ENCODE results near the gene PRKCE. TPM values are rescaled to one million over a fixed set of nuclear protein-coding genes. Genes with fewer than 3 reads are reported as not detected.

PRKCE gene
- total RNA-seq, 1 experiment from 2014 or later, result 2.4 TPM

- no peak for DNase-seq (ENCODE audit: low spot score)
- no peak overlapping the region for H3K27ac ChIP-seq (ENCODE audit: low read depth, low read length, poor library complexity, severe bottlenecking)
- no peak overlapping the region for H3K4me3 ChIP-seq (ENCODE audit: low read depth, low read length, poor library complexity, severe bottlenecking)
- H3K9me3 ChIP-seq (ENCODE audit: low read depth, low read length, poor library complexity, severe bottlenecking), result no peaks in the 10 kb centered on the region
- no peaks in the 10 kb centered on the region for H3K27me3 ChIP-seq (replicated peaks; ENCODE audit: insufficient read depth, low read depth, low read length, poor library complexity)
- intact Hi-C loops (cut with micrococcal nuclease; ENCODE audit: unreplicated experiment), result no loop called here
- peaks cover 11% of the 10 kb centered on the region for H3K4me1 ChIP-seq (ENCODE audit: insufficient read depth, low read length, poor library complexity, severe bottlenecking)
- no peaks in the 10 kb centered on the region for H3K36me3 ChIP-seq (ENCODE audit: insufficient read depth, low read length, poor library complexity, severe bottlenecking)
- BruUV-seq (replicated peaks), result no TSS peak
- ChIA-PET CTCF (no interaction called here), POLR2A (ENCODE audit: low non-redundant PET) (no interaction called here)
- TF ChIP-seq EZH2 (IDR thresholded peaks at IDR 0.05; ENCODE audit: borderline replicate concordance, low read depth, low read length, poor library complexity, severe bottlenecking) (no peak), CTCF (conservative IDR thresholded peaks at IDR 0.05; ENCODE audit: low read depth, low read length) (no peak)
Observed at GRCh38 chr2:46030330-46030729, 378.9 kb downstream of the PRKCE start.

- no peak for DNase-seq (ENCODE audit: low spot score)
- H3K4me1 ChIP-seq (ENCODE audit: insufficient read depth, low read length, poor library complexity, severe bottlenecking), result peaks cover 11% of the 10 kb centered on the region
- no peaks in the 10 kb centered on the region for H3K36me3 ChIP-seq (ENCODE audit: insufficient read depth, low read length, poor library complexity, severe bottlenecking)
- intact Hi-C loops (cut with micrococcal nuclease; ENCODE audit: unreplicated experiment), result no loop called here
- H3K4me3 ChIP-seq (ENCODE audit: low read depth, low read length, poor library complexity, severe bottlenecking), result no peak overlapping the region
- H3K27ac ChIP-seq (ENCODE audit: low read depth, low read length, poor library complexity, severe bottlenecking), result no peak overlapping the region
- ChIA-PET POLR2A (ENCODE audit: low non-redundant PET) (no interaction called here), CTCF (no interaction called here)
- no peaks in the 10 kb centered on the region for H3K9me3 ChIP-seq (ENCODE audit: low read depth, low read length, poor library complexity, severe bottlenecking)
- TF ChIP-seq EZH2 (IDR thresholded peaks at IDR 0.05; ENCODE audit: borderline replicate concordance, low read depth, low read length, poor library complexity, severe bottlenecking) (no peak), CTCF (conservative IDR thresholded peaks at IDR 0.05; ENCODE audit: low read depth, low read length) (no peak)
- no peaks in the 10 kb centered on the region for H3K27me3 ChIP-seq (replicated peaks; ENCODE audit: insufficient read depth, low read depth, low read length, poor library complexity)
- no TSS peak for BruUV-seq (replicated peaks)
Observed at GRCh38 chr2:46032161-46032813, 380.8 kb downstream of the PRKCE start.

GRCh38 chr2:46032996-46033395 lies 381.5 kb downstream of the PRKCE start:
- H3K4me3 ChIP-seq (ENCODE audit: low read depth, low read length, poor library complexity, severe bottlenecking), result no peak overlapping the region
- no peaks in the 10 kb centered on the region for H3K36me3 ChIP-seq (ENCODE audit: insufficient read depth, low read length, poor library complexity, severe bottlenecking)
- intact Hi-C loops (cut with micrococcal nuclease; ENCODE audit: unreplicated experiment), result no loop called here
- ChIA-PET POLR2A (ENCODE audit: low non-redundant PET) (no interaction called here), CTCF (no interaction called here)
- no peak overlapping the region for H3K27ac ChIP-seq (ENCODE audit: low read depth, low read length, poor library complexity, severe bottlenecking)
- no peaks in the 10 kb centered on the region for H3K27me3 ChIP-seq (replicated peaks; ENCODE audit: insufficient read depth, low read depth, low read length, poor library complexity)
- TF ChIP-seq CTCF (conservative IDR thresholded peaks at IDR 0.05; ENCODE audit: low read depth, low read length), result no peak
- TF ChIP-seq EZH2 (IDR thresholded peaks at IDR 0.05; ENCODE audit: borderline replicate concordance, low read depth, low read length, poor library complexity, severe bottlenecking), result no peak
- no peaks in the 10 kb centered on the region for H3K9me3 ChIP-seq (ENCODE audit: low read depth, low read length, poor library complexity, severe bottlenecking)
- peaks cover 11% of the 10 kb centered on the region for H3K4me1 ChIP-seq (ENCODE audit: insufficient read depth, low read length, poor library complexity, severe bottlenecking)
- BruUV-seq (replicated peaks), result no TSS peak
- DNase-seq (ENCODE audit: low spot score), result no peak
